Neural cell (in vitro differentiated cells): ENCODE measurements around the gene ATG2B.

ENCODE experiments used
- SMC3 ChIP-seq: fragments of 450-650 bp; conservative IDR thresholded peaks from 2 replicates; pipeline ENCODE4 v1.6.1; 2014; ENCODE audit warnings: antibody characterized with exemption, mild to moderate bottlenecking, moderate library complexity; ENCODE audit not compliant: poor library complexity
- TF ChIP-seq, protein P1 (sequence below): fragments of 450-650 bp; IDR thresholded peaks from 2 replicates; pipeline ENCODE4 v1.5.1; 2014; ENCODE audit warnings: antibody characterized with exemption, mild to moderate bottlenecking, moderate library complexity; ENCODE audit not compliant: poor library complexity, severe bottlenecking

DNA sequence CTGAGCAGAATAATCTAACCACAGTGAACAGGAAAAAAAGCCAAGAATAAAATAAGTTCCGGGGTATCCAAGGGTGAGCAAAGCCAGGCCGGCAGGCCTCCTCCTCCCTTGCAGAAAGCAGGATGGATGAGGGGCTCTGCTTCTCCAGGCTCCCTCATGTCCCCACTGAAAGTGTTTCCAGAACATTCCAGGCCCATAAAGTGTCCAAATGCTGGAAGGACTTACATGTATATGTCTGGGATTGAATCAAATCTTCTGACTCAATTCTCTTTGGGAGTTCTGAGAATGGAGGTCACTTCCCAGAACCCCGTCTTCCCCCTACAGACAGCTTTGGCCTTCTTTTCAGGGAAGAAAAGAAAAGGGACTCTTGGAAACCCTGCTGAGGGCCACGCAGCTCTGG lies 132.1 kb downstream of the ATG2B start:
- TF ChIP-seq, protein P1, sequence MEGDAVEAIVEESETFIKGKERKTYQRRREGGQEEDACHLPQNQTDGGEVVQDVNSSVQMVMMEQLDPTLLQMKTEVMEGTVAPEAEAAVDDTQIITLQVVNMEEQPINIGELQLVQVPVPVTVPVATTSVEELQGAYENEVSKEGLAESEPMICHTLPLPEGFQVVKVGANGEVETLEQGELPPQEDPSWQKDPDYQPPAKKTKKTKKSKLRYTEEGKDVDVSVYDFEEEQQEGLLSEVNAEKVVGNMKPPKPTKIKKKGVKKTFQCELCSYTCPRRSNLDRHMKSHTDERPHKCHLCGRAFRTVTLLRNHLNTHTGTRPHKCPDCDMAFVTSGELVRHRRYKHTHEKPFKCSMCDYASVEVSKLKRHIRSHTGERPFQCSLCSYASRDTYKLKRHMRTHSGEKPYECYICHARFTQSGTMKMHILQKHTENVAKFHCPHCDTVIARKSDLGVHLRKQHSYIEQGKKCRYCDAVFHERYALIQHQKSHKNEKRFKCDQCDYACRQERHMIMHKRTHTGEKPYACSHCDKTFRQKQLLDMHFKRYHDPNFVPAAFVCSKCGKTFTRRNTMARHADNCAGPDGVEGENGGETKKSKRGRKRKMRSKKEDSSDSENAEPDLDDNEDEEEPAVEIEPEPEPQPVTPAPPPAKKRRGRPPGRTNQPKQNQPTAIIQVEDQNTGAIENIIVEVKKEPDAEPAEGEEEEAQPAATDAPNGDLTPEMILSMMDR, result no peak
- TF ChIP-seq SMC3, result no peak
